Stimulated activated CD8-positive, alpha-beta memory T cell treated with anti-CD3 and anti-CD28 coated beads, Interleukin-7, amount 100 ng/mL, for 1 hour (primary cell): ENCODE data around the gene FIZ1.
"Not testable (repeated sequence)": the region's sequence is repeated elsewhere in the genome, so short reads cannot be mapped to it uniquely, and the experiment has no call there.

Source experiments
- DNase-seq, 2 donors: peaks; one replicate each; pipeline ENCODE4 v3.0.0-alpha.2; 2020; ENCODE audit warnings: low read depth in 2 of 2

The FIZ1 gene

DNA sequence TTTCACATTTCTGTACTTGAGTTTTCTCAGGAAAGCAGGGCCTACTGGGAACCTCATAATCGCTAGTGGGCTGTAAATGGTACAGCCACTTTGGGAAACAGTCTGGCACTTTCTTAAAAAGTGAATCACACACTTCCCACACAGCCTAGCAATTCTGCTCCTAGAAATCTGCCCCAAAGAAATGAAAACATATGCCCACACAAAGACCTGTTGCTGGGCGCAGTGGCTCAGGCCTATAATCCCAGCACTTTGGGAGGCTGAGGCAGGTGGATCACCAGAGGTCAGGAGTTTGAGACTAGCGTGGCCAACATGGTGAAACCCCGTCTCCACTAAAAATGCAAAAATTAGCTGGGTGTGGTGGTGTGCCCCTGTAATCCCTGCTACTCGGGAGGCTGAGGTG is 29.8 kb downstream of the FIZ1 start:
- DNase-seq, result not testable (repeated sequence)

DNA sequence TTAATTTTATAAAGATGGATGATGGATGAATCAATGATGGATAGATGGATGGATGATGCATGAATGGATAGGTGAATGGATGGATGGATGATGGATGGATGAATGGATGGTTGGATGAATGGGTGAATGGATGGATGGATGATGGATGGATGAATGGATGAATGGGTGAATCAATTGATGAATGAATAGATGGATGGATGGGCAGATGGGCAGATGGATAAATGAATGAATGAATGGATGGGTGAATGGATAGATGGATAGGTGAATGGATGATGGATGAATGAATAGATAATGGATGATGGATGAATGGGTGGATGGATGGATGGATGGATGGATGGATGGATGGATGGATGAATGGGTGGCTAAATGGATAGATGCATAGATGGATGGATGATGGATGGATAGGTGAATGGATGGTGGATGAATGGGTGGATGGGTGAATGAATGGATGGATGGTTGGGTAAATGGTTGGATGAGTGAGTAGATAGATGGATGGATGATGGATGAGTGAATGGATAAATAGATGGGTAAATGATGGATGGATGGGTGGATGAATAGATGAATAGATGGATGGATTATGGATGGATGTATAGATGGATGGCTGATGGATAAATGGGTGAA is 31.5 kb downstream of the FIZ1 start:
- no peak for DNase-seq

DNA sequence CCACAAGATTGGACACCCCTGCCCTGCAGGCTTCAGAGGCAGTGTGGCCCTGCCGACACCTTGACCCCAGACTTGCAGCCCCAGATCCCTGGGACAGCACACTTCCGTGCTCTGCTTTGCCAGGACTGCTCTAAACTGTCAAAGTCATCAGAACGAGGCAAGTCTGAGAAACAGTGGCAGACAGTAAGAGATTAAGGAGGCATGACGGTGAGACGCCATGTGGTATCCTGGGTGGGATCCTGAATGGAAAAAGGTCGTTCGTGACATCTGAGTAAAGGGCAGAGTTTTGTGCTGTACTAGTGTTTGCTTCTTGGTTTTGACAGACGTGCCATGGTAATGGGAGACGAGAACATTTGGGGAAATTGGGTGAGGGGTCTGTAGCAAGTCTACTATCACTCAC is 32.5 kb downstream of the FIZ1 start:
- DNase-seq, result no peak

DNA sequence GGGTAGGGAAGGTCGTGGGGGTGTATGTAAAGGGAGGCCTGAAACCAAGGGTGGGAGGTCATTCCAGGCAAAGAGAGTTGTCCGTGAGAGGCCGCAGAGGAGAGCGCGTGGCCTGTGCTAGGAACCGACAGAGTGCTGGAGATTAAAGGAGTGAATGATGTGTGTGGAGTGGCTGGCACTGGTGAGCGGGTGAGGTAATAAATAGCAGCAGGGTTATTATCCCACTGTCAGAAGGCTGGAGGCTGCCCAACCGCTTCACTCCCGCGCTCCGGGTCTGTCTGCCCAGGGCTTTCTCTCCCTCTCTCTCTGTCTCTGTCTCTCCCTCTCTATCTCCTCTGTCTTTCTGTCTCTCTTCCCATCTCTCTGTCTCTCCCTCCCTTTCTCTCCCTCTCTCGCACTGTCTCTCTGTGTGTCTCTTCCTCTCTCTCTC is 36.0 kb downstream of the FIZ1 start:
- DNase-seq, result no peak

DNA sequence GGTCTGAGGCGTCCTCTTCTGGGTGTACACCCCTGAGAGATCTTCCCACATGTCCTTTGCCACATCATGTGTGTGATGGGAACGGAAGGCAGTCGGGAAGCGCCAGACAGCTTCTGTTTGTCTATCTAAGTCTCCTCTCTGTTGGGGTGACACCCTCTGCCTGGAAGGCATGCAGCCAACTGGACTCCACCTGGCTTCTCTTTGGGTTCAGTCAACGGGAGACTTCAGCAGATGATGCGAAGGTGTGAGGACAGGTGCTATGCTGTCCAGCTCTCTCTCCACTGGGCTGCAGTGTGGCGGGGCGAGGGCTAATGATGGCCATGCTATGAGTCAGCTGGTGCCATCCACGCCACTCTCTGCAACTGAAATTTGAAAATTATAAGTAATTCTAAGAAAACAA is 39.6 kb downstream of the FIZ1 start:
- no peak for DNase-seq

DNA sequence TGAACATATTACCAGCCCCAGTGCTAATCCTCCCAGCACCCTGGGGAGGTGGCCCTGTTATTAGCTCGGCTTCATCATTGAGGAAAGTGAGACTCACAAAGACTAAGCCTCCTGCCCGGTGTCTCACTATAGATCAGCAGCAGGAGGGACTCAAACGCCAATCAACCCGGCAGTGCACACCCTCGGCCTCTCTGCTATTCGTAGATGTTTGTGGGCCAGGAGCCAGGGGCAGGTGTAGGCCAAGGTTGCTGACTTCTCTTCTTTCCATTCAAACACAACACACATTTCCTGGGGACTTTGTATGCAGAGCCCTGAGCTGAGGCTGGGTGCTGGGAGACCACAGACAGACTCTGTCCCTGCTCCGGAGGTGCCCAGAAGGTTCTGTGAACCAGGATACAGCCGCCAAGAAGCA is 44.6 kb downstream of the FIZ1 start:
- no peak for DNase-seq

DNA sequence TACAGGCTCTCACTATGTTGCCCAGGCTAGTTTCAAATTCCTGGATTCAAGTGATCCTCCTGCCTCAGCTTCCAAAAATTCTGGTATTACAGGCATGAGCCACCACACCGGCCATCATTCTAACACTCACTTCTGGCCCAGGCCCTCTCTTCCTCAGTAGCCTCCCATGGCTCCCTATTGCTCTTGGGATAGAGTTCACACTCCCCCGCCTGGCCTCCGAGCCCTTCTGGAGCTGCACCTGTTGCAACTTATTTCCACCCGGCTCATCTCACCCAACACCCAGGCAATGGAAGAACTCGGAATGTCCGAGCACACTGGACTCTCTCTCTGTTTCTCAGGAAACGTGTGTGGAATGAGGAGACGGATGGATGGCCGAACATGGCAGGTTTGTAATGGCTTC is 45.0 kb downstream of the FIZ1 start:
- no peak for DNase-seq

DNA sequence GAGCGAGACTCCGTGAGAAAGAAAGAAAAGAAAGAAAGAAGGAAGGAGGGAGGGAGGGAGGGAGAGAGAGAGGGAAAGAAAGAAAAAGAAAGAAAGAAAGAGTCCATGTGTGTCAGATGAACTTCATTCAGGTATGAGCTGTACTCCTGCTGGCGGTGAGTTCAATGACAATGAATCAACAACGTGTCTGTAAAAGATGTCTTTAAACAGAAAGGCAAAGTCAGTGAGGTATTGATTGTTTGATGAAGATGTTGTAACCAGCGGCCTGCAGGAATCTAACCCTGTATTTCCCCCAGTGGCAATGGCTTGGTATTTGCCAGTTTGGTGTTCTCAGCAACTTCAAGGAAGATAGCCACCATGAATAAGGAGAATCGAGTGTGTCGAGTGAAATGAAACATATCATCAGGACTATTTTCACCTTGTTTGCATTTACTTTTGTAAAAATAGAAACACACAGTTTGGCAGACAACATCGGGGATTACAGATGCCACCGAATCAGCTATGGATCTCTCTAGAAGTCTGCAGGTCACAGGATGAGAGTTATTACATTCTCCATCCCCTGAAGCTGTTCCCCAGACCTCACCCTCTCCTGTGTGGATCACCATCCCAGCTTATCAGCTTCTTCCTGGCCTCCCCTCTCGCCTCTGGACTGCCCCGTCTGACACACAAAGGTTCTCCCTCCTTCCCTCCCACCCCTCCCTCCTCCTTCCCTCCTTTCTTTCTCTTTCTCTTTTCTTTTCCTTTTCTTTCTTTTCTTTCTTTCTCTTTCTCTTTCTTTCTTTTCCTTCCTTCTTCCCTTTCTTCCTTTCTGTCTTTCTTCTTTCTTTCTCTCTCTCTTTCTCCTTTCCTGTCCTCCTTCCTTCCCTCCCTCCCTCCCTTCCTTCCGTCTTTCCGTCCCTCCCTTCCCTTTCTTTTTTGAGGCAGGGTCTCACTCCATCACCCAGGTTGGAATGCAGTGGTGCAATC is 45.8 kb downstream of the FIZ1 start:
- DNase-seq, result no peak

DNA sequence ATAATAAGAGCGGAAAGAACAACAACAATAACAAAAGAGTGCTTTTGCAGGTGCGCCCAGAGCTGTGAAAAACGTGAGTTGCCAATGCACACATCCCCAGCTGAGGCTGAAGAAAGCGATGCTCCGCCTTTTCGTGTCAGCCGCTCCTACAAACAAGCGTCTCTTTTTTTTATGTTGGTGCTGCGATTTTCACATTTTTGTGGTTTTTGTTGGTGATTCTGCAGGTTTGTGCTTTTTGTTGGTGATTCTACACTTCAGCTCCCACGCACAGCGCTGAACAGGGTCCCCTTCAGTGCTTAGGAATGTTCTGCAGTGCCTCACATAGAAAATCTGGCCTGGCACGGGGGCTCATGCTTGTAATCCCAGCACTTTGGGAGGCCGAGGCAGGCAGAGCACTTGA is 46.7 kb downstream of the FIZ1 start:
- DNase-seq, result no peak

DNA sequence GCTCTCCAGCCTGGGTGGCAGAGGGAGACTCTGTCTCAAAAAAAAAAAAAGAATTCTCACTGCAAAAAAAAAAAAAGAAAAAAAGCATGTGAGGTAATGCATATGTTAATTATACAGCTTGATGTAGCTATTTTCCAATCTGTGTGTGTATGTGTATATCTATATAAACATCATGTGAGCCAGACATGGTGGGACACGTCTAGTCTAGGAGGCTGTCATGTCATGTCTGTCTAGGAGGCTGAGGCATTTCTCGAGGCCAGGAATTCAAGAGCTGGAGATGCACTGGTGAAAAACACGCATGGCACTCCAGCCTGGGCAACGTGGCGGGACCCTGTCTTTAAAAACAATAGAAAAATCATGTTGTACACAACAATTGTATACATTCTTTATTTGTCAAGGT is 47.1 kb downstream of the FIZ1 start:
- no peak for DNase-seq

DNA sequence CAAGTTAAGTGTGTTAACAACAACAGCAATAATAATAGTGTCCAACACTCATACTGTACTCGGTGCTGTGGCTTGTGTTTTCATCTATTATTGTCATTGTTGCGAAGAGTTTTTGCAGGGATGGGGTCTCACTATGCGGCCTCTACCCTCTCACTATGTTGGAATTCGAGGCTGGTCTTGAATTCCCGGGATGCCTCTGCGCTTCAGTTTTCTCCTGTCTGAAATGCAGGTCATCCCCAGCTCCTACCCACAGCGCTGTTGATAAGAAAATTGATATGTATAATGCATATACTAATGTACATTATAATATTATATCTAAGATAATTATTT is 49.0 kb downstream of the FIZ1 start:
- DNase-seq, result no peak

DNA sequence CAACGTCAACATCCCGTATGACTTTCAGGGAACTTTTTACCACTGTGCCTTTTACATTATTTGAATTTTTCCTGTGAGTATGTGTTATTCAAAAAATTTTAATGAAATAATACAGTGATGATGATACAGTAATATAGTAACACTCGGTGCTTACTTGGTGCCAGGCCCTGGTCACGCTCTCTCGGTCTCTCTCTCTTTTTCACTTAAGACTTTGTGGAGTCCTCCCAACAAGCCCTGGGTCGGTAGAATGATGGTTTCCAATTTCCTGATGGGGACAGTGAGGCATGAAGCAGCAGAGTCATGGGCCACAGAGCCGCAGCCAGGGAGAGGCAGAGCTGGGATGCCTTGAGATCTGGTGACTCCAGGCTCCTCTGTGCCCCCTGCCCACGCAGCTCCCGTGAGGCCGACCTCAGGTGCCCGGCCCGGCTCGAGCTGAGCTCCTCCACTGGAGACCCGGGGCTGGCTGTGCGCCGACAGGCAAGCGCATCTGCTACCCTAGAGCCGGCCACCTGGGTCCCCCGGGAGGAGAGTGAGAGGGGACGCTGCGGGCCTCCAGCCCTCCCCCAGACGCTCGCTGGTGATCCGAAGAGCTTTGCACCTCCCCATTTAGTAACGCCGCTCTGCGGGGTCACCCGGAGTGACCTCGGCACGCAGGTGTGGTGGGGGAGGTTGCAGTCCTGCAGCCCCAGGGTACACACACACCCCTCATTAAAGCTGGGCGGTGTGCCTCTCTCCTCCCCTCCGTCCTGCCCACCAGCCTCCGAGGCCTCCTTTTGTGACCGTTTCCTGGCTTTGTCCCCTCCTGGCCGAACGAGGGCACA is 49.6 kb downstream of the FIZ1 start:
- no peak for DNase-seq

DNA sequence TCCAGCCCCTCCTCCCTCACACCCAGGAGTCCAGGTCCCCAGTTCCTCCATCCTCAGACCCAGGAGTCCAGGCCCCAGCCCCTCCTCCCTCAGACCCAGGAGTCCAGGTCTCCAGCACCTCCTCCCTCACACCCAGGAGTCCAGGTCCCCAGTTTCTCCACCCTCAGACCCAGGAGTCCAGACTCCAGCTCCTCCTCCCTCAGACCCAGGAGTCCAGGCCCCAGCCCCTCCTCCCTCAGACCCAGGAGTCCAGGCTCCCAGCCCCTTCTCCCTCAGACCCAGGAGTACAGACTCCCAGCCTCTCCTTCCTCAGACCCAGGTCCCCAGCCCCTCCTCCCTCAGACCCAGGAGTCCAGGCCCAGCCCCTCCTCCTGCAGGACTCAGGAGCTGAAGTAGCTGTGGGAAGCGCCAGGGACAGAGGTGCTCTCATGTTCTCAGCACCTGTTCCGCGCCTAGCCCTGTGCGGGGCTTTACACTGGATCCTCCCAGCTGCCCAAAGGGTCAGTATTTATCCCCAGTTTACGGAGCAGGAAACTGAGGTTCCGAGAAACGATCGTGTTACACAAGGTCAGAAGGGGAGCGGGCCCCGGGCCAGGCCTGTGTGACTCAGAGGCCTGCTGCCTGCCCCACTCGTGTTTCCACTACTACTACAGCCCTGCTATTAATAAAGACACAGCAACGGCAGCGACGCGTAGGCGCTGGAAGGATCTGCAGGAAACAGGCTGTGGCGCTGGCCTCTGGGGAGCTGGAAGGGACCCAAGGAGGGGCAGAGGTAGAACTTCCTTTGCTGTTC is 52.3 kb downstream of the FIZ1 start:
- DNase-seq, result no peak

DNA sequence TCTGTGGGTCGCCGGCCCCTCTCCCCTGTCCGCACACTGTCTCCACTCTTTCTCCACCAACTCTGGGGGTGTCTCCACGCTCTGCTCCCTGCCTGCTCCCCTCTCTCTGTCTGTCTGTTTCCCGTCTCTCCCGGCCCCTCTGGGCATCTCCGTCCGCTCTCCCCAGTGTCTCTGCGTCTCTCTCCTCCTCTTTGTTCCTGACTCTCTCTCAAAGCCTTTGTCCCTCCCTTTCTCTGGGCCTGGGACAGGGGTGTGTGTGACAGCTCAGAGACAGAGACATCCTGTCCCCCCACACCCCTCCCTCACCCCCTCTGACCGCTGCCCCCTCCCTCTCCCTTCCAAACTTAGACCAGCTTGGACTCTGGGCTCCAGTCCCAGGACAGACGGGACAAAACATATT is 53.3 kb downstream of the FIZ1 start:
- no peak for DNase-seq

DNA sequence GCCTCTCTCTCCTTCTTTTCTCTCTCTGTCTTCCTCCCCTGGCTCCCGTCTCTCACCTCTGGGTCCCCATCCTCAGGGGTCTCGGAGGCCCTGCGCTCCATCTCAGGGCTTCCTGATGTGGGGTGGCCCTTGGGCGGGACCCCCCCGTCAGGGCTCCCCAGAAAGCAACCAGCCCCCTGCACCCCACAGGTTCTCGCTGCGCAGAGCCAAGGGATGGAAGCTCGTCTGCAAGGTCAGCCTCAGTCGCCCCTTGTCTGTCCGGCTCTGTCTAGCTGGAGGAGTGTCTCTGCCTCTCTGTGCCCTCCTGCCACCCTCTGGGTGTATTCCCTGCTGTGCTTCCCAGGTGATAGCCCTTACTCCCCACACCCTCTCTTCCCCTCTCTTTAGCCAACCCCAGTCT is 53.9 kb downstream of the FIZ1 start, which contains the start of gene SBK3:
SBK3 (minus strand) TSS at position 101 of the 400 bp plus-strand sequence; CDS start at position 101, 0 bp downstream.
- DNase-seq, result no peak

DNA sequence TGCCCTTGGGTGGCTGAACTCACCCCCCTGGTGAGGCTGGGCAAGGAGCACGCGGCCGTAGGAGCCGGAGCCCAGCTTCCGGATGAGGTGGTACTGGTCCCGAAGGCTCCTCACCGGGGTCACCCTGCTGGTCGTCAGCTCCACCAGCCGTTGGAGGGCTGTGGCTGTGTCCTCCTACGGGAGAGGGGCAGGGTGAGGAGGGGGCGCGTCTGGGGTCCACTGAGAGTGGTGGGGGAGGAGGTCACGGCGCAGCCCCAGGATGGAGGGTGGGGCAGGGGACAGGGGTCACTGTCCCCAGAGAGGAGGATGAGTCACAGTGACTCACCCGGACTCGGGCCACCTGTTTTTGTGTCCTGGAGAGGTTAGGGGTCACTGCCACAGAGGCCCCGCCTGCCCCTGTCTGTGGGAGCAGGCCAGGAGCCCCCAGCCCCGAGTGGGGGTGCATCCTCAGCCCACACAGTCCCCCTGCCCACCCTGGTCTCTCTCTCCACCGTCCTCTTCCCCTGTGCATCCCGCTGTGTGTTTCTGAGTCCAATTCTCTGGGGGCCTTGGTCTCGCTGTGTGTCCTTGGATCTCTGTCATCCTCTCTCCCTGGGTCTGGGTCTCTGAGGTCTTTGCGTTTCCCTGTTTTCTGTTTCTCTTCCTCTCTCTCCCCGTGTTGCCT is 54.4 kb downstream of the FIZ1 start:
- DNase-seq, result no peak

DNA sequence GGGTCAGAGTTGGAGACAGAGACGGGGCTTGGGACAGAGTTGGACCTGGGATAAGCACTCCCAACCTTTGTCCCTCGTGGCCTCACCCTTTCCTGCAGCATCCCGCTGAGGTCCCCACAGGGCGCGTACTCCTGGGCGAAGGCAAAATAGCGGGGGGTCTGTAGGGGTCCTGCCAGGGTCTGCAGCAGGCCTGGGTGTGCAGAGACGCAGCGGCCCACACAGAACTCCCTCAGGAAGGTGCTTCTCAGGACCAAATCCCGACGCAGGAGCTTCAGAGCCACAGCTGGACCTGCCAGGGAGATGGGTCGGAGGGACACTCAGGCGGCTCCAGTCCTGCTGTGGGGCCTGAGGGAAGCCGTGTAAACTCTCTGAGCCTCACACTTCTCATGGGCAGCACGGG is 55.3 kb downstream of the FIZ1 start:
- no peak for DNase-seq

DNA sequence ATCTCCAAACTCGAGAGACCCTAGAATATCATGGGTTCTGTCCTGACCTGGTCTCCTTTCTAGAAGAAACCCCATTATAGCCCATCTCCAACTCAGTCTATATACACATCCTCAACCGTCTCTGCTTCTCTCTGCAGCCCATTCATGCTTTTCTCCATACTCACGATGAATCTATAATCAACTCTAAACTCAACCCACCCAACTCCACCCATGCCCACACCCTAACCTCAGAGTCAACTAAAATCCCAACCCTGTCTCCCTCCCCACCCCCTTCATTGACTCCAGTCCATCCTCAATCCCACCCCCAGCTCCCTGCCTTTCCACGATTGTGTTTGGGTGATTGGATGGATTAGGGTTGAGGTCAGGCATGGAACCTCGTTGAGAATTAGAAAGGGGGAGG is 55.8 kb downstream of the FIZ1 start:
- DNase-seq, result no peak

DNA sequence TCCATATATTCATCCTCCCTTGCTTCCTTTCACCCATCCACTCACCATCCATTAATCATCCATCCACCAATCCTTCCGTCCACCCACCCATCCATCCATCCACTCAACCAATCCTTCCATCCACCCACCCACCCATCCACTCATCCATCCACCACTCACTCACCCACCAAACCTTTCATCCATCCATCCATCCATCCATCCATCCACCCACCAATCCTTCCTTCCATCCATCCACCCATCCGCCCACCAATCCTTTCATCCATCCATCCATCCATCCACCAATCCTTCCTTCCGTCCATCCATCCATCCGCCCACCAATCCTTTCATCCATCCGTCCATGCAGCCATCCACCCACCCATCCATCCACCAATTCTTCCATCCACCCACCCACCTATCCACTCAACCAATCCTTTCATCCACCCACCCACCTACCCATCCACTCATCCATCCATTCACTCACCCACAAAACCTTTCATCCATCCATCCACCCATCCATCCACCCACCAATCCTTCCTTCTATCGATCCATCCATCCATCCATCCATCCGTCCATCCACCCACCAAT is 56.9 kb downstream of the FIZ1 start:
- no peak for DNase-seq
